Caco-2 (cell line): ENCODE measurements around the gene DLG2. TPM values are rescaled to one million over a fixed set of nuclear protein-coding genes. Genes with fewer than 3 reads are reported as not detected.
A peak's percentile ranks its signal among the peaks of the same experiment; 100 is the strongest.
"Not testable (repeated sequence)": the region's sequence is repeated elsewhere in the genome, so short reads cannot be mapped to it uniquely, and the experiment has no call there.

Experiments
- BruUV-seq: library from RNA; stranded (reverse); fragments of 400-500 nt; replicated peaks from 2 replicates; lab custom pipeline; 2021; lab: Mats Ljungman, UMichigan
- CTCF ChIA-PET: fragments of 300-600 bp; sonication (Branson Sonifier 250); formaldehyde crosslinking; loops from one replicate; lab custom pipeline; 2022; ENCODE audit warnings: antibody characterized with exemption; lab: Charles Lee
- POLR2A ChIA-PET: fragments of 300-600 bp; sonication (Branson Sonifier 250); formaldehyde crosslinking; loops from one replicate; lab custom pipeline; 2022; ENCODE audit warnings: antibody characterized with exemption; lab: Charles Lee
- DNase-seq, 2 experiments: peaks; one replicate each; pipeline versions ENCODE4 v3.0.0 to v3.0.0-alpha.2; 2020 to 2022
- H3K27me3 ChIP-seq: replicated peaks from 2 replicates; pipeline ENCODE4 v1.6.0; 2011; ENCODE audit warnings: low read length; ENCODE audit not compliant: control insufficient read depth, insufficient read depth
- H3K36me3 ChIP-seq: 2 replicates; pipeline ENCODE4 v1.5.1; 2011; ENCODE audit warnings: low read length; ENCODE audit not compliant: control insufficient read depth, insufficient read depth
- H3K4me1 ChIP-seq: fragments of 250-450 bp; sonication (Bioruptor Pico); 2 replicates; pipeline ENCODE4 v1.5.1; 2020; ENCODE audit warnings: mild to moderate bottlenecking
- H3K4me3 ChIP-seq: 2 replicates; pipeline ENCODE4 v1.5.1; 2011; ENCODE audit warnings: low read depth, mild to moderate bottlenecking, control low read depth, low read length
- H3K9me3 ChIP-seq: fragments of 250-450 bp; sonication (Bioruptor Pico); 2 replicates; pipeline ENCODE4 v1.5.1; 2020; ENCODE audit warnings: mild to moderate bottlenecking, moderate library complexity
- H3K27ac Mint-ChIP-seq: one replicate; pipeline ENCODE4 v1.8.0; 2022; ENCODE audit warnings: mixed read lengths; ENCODE audit not compliant: unreplicated experiment
- H3K27me3 Mint-ChIP-seq: one replicate; pipeline ENCODE4 v1.8.0; 2022; ENCODE audit warnings: mixed read lengths; ENCODE audit not compliant: insufficient read depth, unreplicated experiment
- H3K36me3 Mint-ChIP-seq: one replicate; pipeline ENCODE4 v1.8.0; 2022; ENCODE audit warnings: mild to moderate bottlenecking, mixed read lengths; ENCODE audit not compliant: insufficient read depth, unreplicated experiment
- H3K4me1 Mint-ChIP-seq: one replicate; pipeline ENCODE4 v1.8.0; 2022; ENCODE audit warnings: low read depth, mixed read lengths; ENCODE audit not compliant: unreplicated experiment
- H3K4me3 Mint-ChIP-seq: one replicate; pipeline ENCODE4 v1.8.0; 2022; ENCODE audit warnings: mild to moderate bottlenecking, moderate library complexity, mixed read lengths; ENCODE audit not compliant: unreplicated experiment
- H3K9me3 Mint-ChIP-seq: one replicate; pipeline ENCODE4 v1.8.0; 2022; ENCODE audit warnings: mixed read lengths; ENCODE audit not compliant: unreplicated experiment
- CTCF ChIP-seq, 2 experiments: fragments of 200-600 bp in 1 of 2; IDR thresholded peaks; 1 replicate in 1 of 2; 2 replicates in 1 of 2; pipeline versions ENCODE4 v1.5.1 to v1.8.0; 2011 to 2022; ENCODE audit warnings: antibody characterized with exemption in 1 of 2, control low read depth in 1 of 2, inconsistent platforms in 1 of 2, low read depth in 1 of 2, low read length in 1 of 2, mild to moderate bottlenecking in 1 of 2, moderate library complexity in 1 of 2; ENCODE audit not compliant: insufficient read depth in 1 of 2, severe bottlenecking in 1 of 2, unreplicated experiment in 1 of 2
- intact Hi-C: fragments of 100-400 bp; cut with micrococcal nuclease; formaldehyde crosslinking; loops from one replicate; pipeline ENCODE4 v1.10.0; 2022; ENCODE audit not compliant: unreplicated experiment
- total RNA-seq: library from RNA; stranded (reverse); gene quantifications from 2 replicates; pipeline ENCODE4 v1.2.3, GENCODE V29; 2022

DLG2 gene
- total RNA-seq, 1 experiment from 2014 or later: 21.6 TPM

GRCh38 chr11:83601201-83601913 is 2025.8 kb downstream of the DLG2 start:
- intact Hi-C loops: no loop called here
- POLR2A ChIA-PET: interaction anchor here (0.6 kb wide), 1 partner anchor 94 kb away, joined by 3 read pairs; no protein-coding TSS in a partner anchor
- Histone ChIP-seq H3K9me3 (no peaks in the 10 kb centered on the region), H3K4me1 (peaks cover 4% of the 10 kb centered on the region; the same call in 1 of the 2 replicates), H3K4me3 (no peak overlapping the region), H3K36me3 (no peaks in the 10 kb centered on the region), H3K27me3 (no peaks in the 10 kb centered on the region)
- H3K27ac Mint-ChIP-seq: no peak overlapping the region
- CTCF ChIA-PET: interaction anchor here (0.7 kb wide), 1 partner anchor 15 kb away, joined by 3 read pairs; no protein-coding TSS in a partner anchor
- H3K4me3 Mint-ChIP-seq: no peak overlapping the region
- BruUV-seq: no TSS peak
- H3K36me3 Mint-ChIP-seq: no peaks in the 10 kb centered on the region
- no peak for DNase-seq
- H3K4me1 Mint-ChIP-seq: peaks cover 9% of the 10 kb centered on the region
- H3K27me3 Mint-ChIP-seq: no peaks in the 10 kb centered on the region
- no peak for TF ChIP-seq CTCF (IDR thresholded peaks at IDR 0.05; ENCODE audit: insufficient read depth in 1 of 2, low read depth in 1 of 2, low read length in 1 of 2, severe bottlenecking in 1 of 2, unreplicated experiment in 1 of 2)
- no peaks in the 10 kb centered on the region for H3K9me3 Mint-ChIP-seq

- Histone ChIP-seq H3K9me3 (no peaks in the 10 kb centered on the region), H3K36me3 (no peaks in the 10 kb centered on the region), H3K4me1 (peaks cover 4% of the 10 kb centered on the region; the same call in 1 of the 2 replicates), H3K4me3 (no peak overlapping the region), H3K27me3 (no peaks in the 10 kb centered on the region)
- Mint-ChIP-seq H3K9me3 (no peaks in the 10 kb centered on the region), H3K36me3 (no peaks in the 10 kb centered on the region), H3K27me3 (no peaks in the 10 kb centered on the region), H3K27ac (no peak overlapping the region), H3K4me1 (peaks cover 9% of the 10 kb centered on the region), H3K4me3 (no peak overlapping the region)
- no TSS peak for BruUV-seq
- intact Hi-C loops: no loop called here
- ChIA-PET CTCF (no interaction called here), POLR2A (no interaction called here)
- TF ChIP-seq CTCF (IDR thresholded peaks at IDR 0.05; ENCODE audit: insufficient read depth in 1 of 2, low read depth in 1 of 2, low read length in 1 of 2, severe bottlenecking in 1 of 2, unreplicated experiment in 1 of 2): no peak
- DNase-seq: no peak
Measured at GRCh38 chr11:83600661-83601060, 2026.5 kb downstream of the DLG2 start.

GRCh38 chr11:83599066-83599465 is 2028.1 kb downstream of the DLG2 start:
- Mint-ChIP-seq H3K4me1 (peaks cover 9% of the 10 kb centered on the region), H3K27me3 (no peaks in the 10 kb centered on the region), H3K4me3 (no peak overlapping the region), H3K36me3 (no peaks in the 10 kb centered on the region), H3K27ac (no peak overlapping the region), H3K9me3 (no peaks in the 10 kb centered on the region)
- Histone ChIP-seq H3K36me3 (no peaks in the 10 kb centered on the region), H3K9me3 (no peaks in the 10 kb centered on the region), H3K4me3 (no peak overlapping the region), H3K4me1 (peaks cover 4% of the 10 kb centered on the region; the same call in 1 of the 2 replicates), H3K27me3 (no peaks in the 10 kb centered on the region)
- CTCF ChIA-PET: interaction anchor here (1.2 kb wide), 1 partner anchor 126 kb away, joined by 4 read pairs; no protein-coding TSS in a partner anchor
- POLR2A ChIA-PET: no interaction called here
- intact Hi-C loops: no loop called here
- peak in 1 of 2 experiments; percentile 18 for DNase-seq
- no peak for TF ChIP-seq CTCF (IDR thresholded peaks at IDR 0.05; ENCODE audit: insufficient read depth in 1 of 2, low read depth in 1 of 2, low read length in 1 of 2, severe bottlenecking in 1 of 2, unreplicated experiment in 1 of 2)
- no TSS peak for BruUV-seq

- H3K36me3 Mint-ChIP-seq, H3K36me3 ChIP-seq, H3K27me3 ChIP-seq, H3K4me1 ChIP-seq, H3K27me3 Mint-ChIP-seq, CTCF ChIA-PET, DNase-seq, H3K4me1 Mint-ChIP-seq, POLR2A ChIA-PET, H3K9me3 ChIP-seq, BruUV-seq, H3K9me3 Mint-ChIP-seq, intact Hi-C loops, H3K27ac Mint-ChIP-seq: not testable (repeated sequence)
- H3K4me3 ChIP-seq: peak overlapping the region; percentile 14
- peak overlapping the region; percentile 45 for H3K4me3 Mint-ChIP-seq
Measured at GRCh38 chr11:83587797-83588196, 2039.3 kb downstream of the DLG2 start.
